NCI-H1694 treated with DMSO at 0.1 percent for 48 hours (cell line): Measurements from ENCODE around the gene WHRN.

Experiments
- DNase-seq: peaks from one replicate; lab custom pipeline; 2025; lab: John Stamatoyannopoulos, UW

Gene WHRN

GRCh38 chr9:114418053-114418452 lies 87.2 kb downstream of the WHRN start:
- no peak for DNase-seq

DNA sequence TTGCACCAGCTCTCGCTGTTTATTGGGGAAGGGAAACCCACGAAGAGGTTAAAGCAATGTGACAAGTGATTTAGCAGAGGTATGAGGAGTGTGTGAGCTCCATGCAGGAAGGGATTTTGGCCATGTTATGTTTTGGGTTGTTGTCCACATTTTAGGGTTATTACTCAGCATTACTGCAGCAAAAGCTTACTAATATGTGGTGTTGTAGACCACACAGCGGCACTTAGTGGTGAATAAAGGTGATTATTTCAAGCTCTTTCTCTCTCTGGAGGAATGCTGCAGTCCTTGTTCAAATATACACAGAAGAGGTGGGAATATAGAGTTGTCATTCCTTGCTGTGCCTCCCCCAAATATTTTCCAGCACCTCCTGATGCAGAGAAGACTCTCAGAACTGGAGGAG lies 87.8 kb downstream of the WHRN start:
- DNase-seq: no peak

- no peak for DNase-seq
Observed at GRCh38 chr9:114416906-114417305, 88.4 kb downstream of the WHRN start.

DNA sequence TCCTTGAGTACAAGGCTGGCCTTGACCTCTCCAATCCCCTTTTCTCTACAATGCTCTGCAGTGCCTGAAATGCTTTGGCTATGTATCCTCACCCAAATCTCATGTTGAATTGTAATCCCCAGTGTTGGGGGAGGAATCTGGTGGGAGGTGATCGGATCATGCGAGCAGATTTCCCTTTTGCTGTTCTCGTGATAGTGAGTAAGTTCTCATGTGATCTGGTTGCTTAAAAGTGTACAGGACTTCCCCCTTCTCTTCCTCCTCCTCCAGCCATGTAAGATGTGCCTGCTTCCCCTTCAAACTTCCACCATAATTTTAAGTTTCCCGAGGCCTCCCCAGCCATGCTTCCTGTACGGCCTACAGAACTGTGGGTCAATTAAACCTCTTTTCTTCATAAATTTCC lies 89.0 kb downstream of the WHRN start:
- no peak for DNase-seq

- DNase-seq: no peak
Observed at GRCh38 chr9:114414346-114414745, 90.9 kb downstream of the WHRN start.

DNA sequence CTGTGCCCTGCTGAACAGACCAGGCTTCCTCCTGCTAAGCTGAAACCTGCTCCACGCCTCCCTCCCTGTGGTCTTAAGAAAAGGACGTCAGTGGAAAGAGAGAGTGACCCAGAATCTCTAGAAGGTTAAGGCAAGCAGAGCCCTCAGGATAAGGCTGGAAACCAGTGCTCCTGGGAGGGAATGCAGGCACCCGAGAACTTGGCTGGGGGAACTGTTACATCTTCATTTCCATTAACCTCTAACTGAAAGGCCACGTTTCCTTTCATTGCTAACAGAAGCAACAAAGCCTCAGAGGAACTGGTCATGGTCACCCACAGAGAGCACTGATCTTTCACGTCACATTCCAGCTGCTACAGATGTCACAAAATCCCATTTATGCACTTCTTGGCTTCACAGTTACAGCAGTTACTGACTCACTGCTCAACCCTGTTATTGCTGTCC lies 91.4 kb downstream of the WHRN start:
- DNase-seq: no peak

GRCh38 chr9:114412048-114412683 lies 93.1 kb downstream of the WHRN start:
- no peak for DNase-seq

DNA sequence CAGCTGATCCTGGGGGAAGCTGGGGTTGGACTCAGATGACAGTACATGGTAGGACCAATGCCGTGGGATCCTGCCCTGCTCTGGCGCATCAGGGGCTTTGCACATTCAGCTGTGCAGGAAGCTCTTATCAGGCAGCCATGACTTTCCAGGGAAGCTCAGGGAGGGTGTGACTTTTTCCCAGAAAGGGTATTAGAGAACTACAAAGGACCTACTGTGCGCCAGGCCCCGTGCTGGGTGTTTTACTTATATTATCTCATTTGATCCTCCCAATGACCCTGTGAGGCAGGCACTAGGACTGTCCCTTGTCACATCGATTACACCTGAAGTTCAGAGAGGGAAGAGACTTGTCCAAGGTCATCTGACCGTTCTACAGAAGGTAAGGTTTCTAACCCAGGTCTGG lies 93.8 kb downstream of the WHRN start:
- no peak for DNase-seq

DNA sequence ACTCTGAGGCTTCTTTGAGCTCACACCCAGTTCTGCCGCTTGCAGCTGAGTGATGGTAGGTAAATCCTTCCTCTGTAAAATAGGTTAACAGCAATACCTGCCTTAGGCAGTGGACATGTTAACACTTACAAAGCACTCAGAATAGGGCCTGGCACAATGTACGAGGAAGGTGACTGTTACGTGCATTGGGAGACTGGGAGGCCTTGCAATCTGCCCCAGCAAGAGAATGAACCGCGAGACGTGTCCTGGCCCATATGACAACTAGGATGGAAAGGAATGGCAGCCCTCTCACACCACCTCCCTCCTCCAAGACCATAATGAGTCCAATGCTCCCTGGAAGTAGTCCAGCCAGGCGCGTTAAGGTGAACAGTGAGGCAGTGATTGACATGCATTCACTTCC lies 94.4 kb downstream of the WHRN start:
- DNase-seq: no peak

GRCh38 chr9:114409842-114410241 lies 95.4 kb downstream of the WHRN start:
- no peak for DNase-seq

DNA sequence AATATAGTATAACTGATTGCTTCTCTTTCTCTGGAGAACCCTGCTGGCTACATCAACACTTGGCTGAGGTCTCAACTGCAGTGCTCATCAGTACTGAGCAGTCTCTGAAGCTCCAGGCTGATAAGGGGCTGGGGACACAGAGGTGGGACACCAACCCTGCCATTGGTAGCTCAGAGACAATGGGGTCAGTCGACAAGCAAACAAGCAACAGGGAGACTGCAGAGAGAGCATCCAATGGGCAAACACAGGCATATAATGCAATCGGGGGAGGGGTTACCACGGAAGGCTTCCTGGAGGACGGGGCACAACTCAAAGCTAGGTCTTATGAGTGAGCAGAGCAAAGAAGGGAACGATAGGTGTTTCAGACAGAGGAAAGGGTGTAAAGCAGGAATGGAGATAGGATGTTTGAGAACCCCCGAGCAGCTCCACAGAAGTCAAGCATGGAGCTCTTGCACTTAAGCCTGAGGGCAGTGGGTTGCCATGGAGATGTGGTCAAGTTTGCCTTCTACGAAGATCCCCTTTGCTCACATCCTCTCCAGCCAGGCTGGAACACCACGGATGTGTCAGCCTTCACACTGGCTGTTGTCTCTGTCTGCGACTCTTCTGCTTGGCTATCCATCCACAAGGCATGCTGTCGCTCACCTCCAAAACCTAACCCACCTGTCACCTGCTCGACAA lies 96.0 kb downstream of the WHRN start:
- no peak for DNase-seq

DNA sequence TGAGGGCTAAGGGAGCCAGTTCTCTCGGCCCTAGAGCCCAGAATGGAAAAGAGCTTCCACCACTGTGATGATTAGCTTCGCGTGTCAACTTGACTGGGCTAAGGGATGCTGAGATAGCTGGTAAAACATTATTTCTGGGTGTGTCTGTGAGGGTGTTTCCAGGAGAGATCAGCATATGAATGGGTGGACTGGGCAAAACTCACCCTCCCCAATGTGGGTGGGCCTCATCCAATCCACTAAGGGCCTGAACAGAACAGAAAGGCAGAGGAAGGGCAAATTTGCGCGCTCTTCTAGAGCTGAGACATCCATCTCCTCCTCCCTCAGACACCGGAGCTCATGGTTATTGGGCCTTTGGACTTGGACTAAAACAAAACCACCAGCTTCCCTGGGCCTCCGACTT lies 96.6 kb downstream of the WHRN start:
- DNase-seq: no peak

DNA sequence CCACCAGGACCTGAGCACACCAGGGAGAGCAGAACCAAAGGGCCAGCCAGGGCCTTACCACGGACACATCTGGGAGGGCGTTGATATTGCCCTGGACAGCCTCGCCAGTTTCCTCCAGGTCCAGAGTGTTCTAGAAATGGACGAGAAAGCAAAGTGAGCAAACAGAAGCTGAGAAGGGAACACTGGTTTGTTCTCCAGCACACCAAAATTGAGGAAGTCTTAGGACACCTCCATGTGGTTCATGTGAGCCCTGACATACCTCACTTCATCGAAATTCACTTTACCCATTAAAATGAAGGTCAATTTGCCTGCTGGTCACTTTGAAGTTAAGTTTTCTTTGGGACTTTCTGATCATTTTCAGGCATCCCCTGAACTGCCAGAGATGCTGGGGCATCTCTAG lies 97.4 kb downstream of the WHRN start:
- DNase-seq: no peak

DNA sequence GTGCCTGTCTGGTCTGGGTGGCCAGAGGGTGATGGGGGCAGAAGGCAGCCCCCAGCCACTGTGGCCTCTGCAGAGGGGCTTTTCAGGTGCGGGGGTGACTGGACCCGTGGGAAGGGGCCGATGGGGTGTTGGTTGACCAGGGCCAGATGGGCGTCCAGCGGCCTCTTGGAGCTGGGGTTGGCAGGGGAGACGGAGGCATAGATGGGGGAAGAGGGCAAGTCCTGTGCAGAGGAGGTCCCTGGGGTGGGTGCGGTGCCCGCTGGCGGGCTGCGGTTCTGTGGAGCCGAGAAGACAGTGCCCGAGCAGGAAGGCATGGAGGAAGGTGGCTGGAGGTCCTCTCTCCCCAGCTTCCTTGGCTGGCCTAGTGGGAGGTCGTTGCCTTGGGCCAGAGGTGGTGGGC lies 98.8 kb downstream of the WHRN start:
- no peak for DNase-seq

DNA sequence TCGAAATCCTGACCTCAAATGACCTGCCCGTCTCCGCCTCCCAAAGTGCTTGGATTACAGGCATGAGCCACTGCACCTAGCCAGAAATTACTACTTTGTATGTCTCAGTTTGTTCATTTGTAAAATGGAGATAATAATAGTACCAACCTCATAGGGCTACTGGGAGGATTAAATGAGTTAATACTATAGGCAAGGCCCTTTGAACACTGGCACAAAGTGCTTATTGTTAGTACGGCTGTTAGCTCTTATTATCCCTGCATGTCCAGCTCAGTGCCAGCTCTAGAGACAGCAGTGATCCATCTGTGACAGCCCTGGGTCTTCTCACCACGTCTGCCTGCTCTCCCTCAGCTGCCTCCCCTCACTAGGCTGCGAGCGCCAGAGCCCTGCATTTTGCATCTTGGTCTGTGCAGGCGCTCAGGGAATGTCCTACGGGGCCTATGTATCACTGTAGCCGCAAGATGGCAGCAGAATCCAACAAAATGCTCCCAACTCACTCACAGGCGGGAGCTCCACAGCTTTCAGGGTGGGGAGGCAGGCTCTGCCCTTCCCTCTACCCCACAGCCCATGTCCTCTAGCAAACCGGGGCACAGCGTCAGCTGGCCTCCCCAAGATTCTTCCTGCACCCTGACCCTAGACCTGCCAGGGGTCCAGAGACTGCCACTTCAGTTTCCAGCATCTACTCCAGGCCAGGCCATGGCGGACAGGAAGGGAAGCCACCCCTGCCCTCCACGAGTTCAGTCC lies 99.8 kb downstream of the WHRN start:
- peak; percentile 67 for DNase-seq

DNA sequence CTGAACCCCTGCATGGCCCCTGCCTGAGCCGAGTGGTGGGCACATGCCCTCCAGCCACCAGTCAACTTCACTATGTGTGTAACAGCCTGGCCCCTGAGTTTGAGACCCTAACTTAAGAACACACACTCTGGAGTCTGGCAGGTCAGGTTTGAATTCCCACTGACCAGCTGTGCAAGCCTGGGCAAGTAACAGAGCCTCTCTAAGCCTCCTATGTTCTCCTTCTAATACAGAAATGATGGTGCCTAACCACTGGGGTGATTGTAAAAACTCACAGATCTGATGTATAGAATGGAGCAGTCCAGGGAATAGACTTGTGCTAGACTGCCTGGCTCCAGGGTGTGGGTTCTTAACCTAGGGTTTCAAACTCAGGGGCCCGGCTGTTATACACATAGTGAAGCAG lies 100.7 kb downstream of the WHRN start:
- no peak for DNase-seq

DNA sequence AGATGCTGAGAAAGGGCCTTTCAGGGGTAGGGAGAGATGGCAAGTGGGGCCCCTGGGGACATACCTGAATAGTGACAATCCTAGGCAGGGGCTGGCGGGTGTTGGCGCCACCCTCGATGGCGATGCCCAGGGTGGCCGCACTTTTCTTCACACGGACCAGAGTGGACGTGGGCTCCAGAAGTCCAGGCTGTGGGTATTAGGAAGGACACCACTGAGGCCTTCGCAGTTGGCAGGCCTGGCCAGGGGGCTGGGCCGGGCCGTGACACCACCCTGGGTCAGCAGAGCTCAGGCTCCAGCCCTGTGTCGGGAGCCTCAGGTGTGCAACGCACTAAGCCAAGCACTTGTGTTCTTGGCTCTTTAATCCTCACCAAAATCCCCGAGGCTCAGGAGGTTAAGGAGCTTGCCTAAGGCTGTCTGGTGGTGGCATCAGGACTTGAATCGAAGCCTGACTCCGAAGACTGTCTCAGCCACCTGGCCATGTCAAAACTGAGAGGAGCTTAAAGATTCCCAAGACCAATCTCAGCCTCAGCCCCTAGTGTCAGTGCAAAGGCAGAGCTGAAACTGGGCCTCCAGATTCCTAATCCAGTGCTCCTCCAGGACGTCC lies 102.0 kb downstream of the WHRN start:
- no peak for DNase-seq

DNA sequence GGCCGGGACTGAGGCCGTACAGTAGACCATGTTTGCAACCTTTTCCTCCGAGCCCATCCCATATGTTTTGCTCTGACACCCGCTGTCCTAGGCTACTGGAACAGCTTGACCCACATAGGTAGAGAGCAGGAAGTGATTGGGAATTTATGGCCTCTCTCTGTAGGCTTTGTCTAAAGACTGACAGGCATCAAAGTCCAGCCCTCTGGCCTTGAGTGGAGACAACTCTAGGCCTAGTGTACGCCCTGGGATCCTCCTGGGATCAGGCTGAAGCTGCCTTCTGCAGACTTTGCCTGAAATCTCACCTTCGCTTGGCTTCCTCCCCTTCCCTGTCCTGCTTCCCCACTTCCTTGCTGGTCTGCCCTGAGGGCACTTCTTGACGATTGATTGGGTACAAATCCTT lies 103.9 kb downstream of the WHRN start:
- DNase-seq: no peak

DNA sequence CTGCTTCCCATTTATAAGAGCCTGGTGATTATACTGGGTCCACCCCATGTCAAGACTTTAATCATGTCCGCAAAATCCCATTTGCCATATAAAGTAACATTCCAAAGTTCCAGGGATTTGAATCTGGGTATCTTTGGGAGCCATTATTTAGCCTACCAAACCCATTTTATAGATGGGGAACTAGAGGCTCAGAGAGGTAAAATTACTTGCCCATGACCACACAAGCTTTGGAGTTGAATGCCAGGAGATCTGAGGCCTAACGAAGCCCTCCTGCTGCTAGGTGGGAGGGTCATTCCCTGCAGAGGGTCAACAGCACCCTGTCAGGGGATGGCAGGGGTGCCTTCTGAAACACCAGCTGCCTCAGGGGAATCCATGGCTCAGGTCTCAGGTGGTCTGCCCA lies 104.5 kb downstream of the WHRN start:
- DNase-seq: no peak

DNA sequence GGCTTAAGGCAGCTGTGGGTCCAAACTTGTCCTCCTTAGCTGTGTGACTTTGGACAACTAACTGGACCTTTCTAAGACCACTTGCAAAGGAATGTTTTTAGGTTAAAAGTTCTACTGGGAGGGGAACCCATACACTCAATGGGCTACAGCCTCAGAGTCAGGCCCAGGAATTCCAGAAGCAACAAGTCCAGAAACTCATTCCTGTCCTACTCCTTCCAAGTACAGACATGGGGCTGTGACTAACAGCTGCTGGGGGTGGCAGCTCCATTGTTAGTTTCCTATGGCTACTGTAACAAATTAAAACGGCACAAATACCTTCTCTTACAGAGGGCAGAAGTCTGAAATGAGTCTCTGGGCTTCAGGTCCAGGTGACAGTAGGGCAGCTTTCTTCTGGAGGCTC lies 105.1 kb downstream of the WHRN start:
- no peak for DNase-seq

GRCh38 chr9:114399381-114399780 lies 105.9 kb downstream of the WHRN start:
- no peak for DNase-seq

GRCh38 chr9:114397848-114398605 lies 107.2 kb downstream of the WHRN start:
- peak; percentile 72 for DNase-seq
